H9 (cell line): Measurements from ENCODE around the gene TMEM229B. TPM values are rescaled to one million over a fixed set of nuclear protein-coding genes. Genes with fewer than 3 reads are reported as not detected.

Source experiments
- DNase-seq: peaks from one replicate; pipeline ENCODE4 v3.0.0-alpha.2; 2017
- H2AFZ ChIP-seq: one replicate; pipeline ENCODE4 v1.6.1; 2013; ENCODE audit warnings: mild to moderate bottlenecking, low read length, control low read depth, moderate library complexity
- H2AK5ac ChIP-seq: 2 replicates; pipeline ENCODE4 v1.6.1; 2013; ENCODE audit warnings: low read length, control low read depth, mixed read lengths; ENCODE audit not compliant: insufficient read length
- H2BK120ac ChIP-seq: one replicate; pipeline ENCODE4 v1.6.1; 2013; ENCODE audit warnings: low read depth, mild to moderate bottlenecking, low read length, control low read depth, inconsistent platforms; ENCODE audit not compliant: poor library complexity, severe bottlenecking
- H2BK12ac ChIP-seq: 2 replicates; pipeline ENCODE4 v1.6.1; 2013; ENCODE audit warnings: low read length, control low read depth, mixed read lengths, low read depth; ENCODE audit not compliant: insufficient read length
- H2BK15ac ChIP-seq: 2 replicates; pipeline ENCODE4 v1.6.1; 2013; ENCODE audit warnings: low read depth, low read length, control low read depth
- H2BK20ac ChIP-seq: one replicate; pipeline ENCODE4 v1.6.1; 2013; ENCODE audit warnings: low read depth, mild to moderate bottlenecking, low read length, control low read depth, inconsistent platforms; ENCODE audit not compliant: poor library complexity, severe bottlenecking
- H2BK5ac ChIP-seq: 2 replicates; pipeline ENCODE4 v1.6.1; 2013; ENCODE audit warnings: low read length, control low read depth, mixed read lengths; ENCODE audit not compliant: insufficient read length
- H3K14ac ChIP-seq: 2 replicates; pipeline ENCODE4 v1.6.1; 2013; ENCODE audit warnings: low read length, control low read depth; ENCODE audit not compliant: insufficient read depth
- H3K18ac ChIP-seq: 2 replicates; pipeline ENCODE4 v1.6.1; 2013; ENCODE audit warnings: low read depth, mild to moderate bottlenecking, mixed read lengths, low read length, control low read depth; ENCODE audit not compliant: insufficient read length
- H3K23ac ChIP-seq: 2 replicates; pipeline ENCODE4 v1.6.1; 2013; ENCODE audit warnings: low read length, control low read depth, mixed read lengths, low read depth; ENCODE audit not compliant: insufficient read length
- H3K23me2 ChIP-seq: 2 replicates; pipeline ENCODE4 v1.6.1; 2013; ENCODE audit warnings: low read depth, mild to moderate bottlenecking, mixed read lengths, low read length, control low read depth; ENCODE audit not compliant: insufficient read length, poor library complexity, severe bottlenecking
- H3K27ac ChIP-seq: 2 replicates; pipeline ENCODE4 v1.5.1; 2013; ENCODE audit warnings: low read length, control low read depth, mixed read lengths, low read depth; ENCODE audit not compliant: insufficient read length
- H3K27me3 ChIP-seq: 2 replicates; pipeline ENCODE4 v1.6.1; 2013; ENCODE audit warnings: low read length, control low read depth, inconsistent platforms; ENCODE audit not compliant: insufficient read depth
- H3K4ac ChIP-seq: 2 replicates; pipeline ENCODE4 v1.6.1; 2013; ENCODE audit warnings: low read depth, mild to moderate bottlenecking, control low read depth, inconsistent platforms, low read length, moderate library complexity
- H3K4me1 ChIP-seq: 2 replicates; pipeline ENCODE4 v1.6.1; 2013; ENCODE audit warnings: low read length, control low read depth, inconsistent platforms; ENCODE audit not compliant: insufficient read depth
- H3K4me2 ChIP-seq: 2 replicates; pipeline ENCODE4 v1.6.1; 2013; ENCODE audit warnings: low read length, control low read depth, mixed read lengths; ENCODE audit not compliant: insufficient read length, insufficient read depth
- H3K56ac ChIP-seq: 2 replicates; pipeline ENCODE4 v1.6.1; 2013; ENCODE audit warnings: low read depth, mild to moderate bottlenecking, mixed read lengths, low read length, control low read depth; ENCODE audit not compliant: insufficient read length
- H3K79me1 ChIP-seq: 2 replicates; pipeline ENCODE4 v1.6.1; 2013; ENCODE audit warnings: low read depth, mild to moderate bottlenecking, moderate library complexity, low read length, control low read depth, inconsistent platforms; ENCODE audit not compliant: insufficient read depth, poor library complexity, severe bottlenecking
- H3K79me2 ChIP-seq: 2 replicates; pipeline ENCODE4 v1.6.1; 2013; ENCODE audit warnings: low read length, control low read depth, inconsistent platforms; ENCODE audit not compliant: insufficient read depth
- H3K9ac ChIP-seq: 2 replicates; pipeline ENCODE4 v1.6.1; 2013; ENCODE audit warnings: low read length, control low read depth, mixed read lengths; ENCODE audit not compliant: insufficient read length; ENCODE audit errors: extremely low read depth
- H3K9me3 ChIP-seq: one replicate; pipeline ENCODE4 v1.6.1; 2013; ENCODE audit warnings: low read depth, low read length, inconsistent platforms; ENCODE audit not compliant: control insufficient read depth
- H3T11ph ChIP-seq: one replicate; pipeline ENCODE4 v1.6.1; 2013; ENCODE audit warnings: mild to moderate bottlenecking, low read length, control low read depth, inconsistent platforms
- H4K20me1 ChIP-seq: one replicate; pipeline ENCODE4 v1.6.1; 2013; ENCODE audit not compliant: control insufficient read depth, insufficient read length, insufficient read depth
- H4K5ac ChIP-seq: 2 replicates; pipeline ENCODE4 v1.6.1; 2013; ENCODE audit warnings: low read depth, mild to moderate bottlenecking, mixed read lengths, low read length, control low read depth; ENCODE audit not compliant: insufficient read length
- H4K8ac ChIP-seq: replicated peaks from 2 replicates; pipeline ENCODE4 v1.6.1; 2013; ENCODE audit warnings: low read length, control low read depth, mixed read lengths, low read depth; ENCODE audit not compliant: insufficient read length
- H4K91ac ChIP-seq: 2 replicates; pipeline ENCODE4 v1.6.1; 2013; ENCODE audit warnings: low read depth, mild to moderate bottlenecking, moderate library complexity, mixed read lengths, low read length, control low read depth; ENCODE audit not compliant: insufficient read length
- H3K27ac Mint-ChIP-seq, 3 experiments: 2 replicates in 2 of 3; 3 replicates in 1 of 3; pipeline ENCODE4 v1.8.0; 2020 to 2021; ENCODE audit warnings: mixed read lengths in 3 of 3, mild to moderate bottlenecking in 1 of 3, moderate library complexity in 1 of 3
- H3K27me3 Mint-ChIP-seq: 2 replicates; pipeline ENCODE4 v1.8.0; 2021; ENCODE audit warnings: low read depth, mild to moderate bottlenecking, moderate library complexity, mixed read lengths
- H3K36me3 Mint-ChIP-seq, 3 experiments: 2 replicates in 2 of 3; 3 replicates in 1 of 3; pipeline ENCODE4 v1.8.0; 2020 to 2021; ENCODE audit warnings: low read depth in 3 of 3, mixed read lengths in 3 of 3; ENCODE audit not compliant: insufficient read depth in 1 of 3
- H3K4me1 Mint-ChIP-seq, 2 experiments: 2 replicates each; pipeline ENCODE4 v1.8.0; 2020; ENCODE audit warnings: mixed read lengths in 2 of 2
- H3K4me3 Mint-ChIP-seq, 2 experiments: 2 replicates in 1 of 2; 3 replicates in 1 of 2; pipeline ENCODE4 v1.8.0; 2020 to 2021; ENCODE audit warnings: mild to moderate bottlenecking in 2 of 2, mixed read lengths in 2 of 2, moderate library complexity in 1 of 2
- H3K9me3 Mint-ChIP-seq, 2 experiments: 2 replicates in 1 of 2; 3 replicates in 1 of 2; pipeline ENCODE4 v1.8.0; 2020; ENCODE audit warnings: mild to moderate bottlenecking in 2 of 2, mixed read lengths in 2 of 2, moderate library complexity in 1 of 2
- CTCF ChIP-seq: fragments of 200-600 bp; sonication (generic); conservative IDR thresholded peaks from 3 replicates; pipeline ENCODE4 v1.8.0; 2021; ENCODE audit warnings: antibody characterized with exemption, mild to moderate bottlenecking
- WGBS: extraction: QIAGEN DNeasy Blood & Tissue Kit; methylation state at CpG from one replicate; pipeline ENCODE4 v1.1.7; 2013; ENCODE audit warnings: missing lambda C conversion rate, low lambda C conversion rate, mixed read lengths; ENCODE audit not compliant: insufficient read length; ENCODE audit errors: extremely low coverage; 5-methylcytosine and 5-hydroxymethylcytosine counted together
- total RNA-seq: library from RNA; stranded (reverse); gene quantifications from 2 replicates; pipeline ENCODE4 v1.2.1, GENCODE V29; 2021

The TMEM229B gene
- total RNA-seq, 1 experiment from 2014 or later: 0.24 TPM

DNA sequence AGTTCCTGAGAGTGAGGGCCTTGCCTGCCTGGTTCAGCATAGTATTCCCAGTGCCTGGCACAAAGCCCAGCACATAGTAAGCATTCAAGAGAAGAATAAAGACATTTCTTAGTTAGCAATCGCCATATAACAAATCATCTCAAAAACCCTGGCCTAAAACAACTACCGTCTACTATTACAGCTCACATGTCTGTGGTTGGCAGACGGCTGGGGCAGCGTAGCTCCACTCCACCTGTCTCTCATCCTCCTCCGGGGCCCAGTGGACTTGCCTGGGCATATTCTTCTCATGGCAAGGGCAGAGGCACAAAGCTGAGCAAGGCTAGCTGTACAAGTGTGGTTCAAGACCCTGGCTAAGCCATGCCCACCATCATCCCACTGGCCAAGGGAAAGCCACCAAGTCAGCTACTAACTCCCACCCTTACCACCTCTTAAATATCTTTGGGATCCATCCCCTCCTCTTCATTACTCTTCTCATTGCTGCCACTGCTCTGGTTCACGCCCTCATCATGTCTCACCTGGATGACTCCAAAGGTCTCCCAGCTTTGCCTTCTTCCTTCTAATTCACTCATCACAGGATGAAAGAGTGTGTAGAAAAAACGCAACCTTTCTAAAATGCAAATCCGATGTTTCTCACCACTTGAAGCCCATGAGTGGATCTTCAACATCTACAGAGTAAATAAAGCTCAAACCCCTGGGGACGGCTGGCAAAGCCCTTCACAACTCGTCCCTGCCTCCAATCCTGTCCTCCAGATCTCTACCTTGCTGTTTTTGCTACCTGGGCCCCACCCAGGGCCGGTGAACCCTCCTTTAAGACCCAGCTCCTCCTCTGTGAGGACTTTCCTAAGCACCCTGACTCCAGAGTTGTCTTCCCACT lies 10.4 kb downstream of the TMEM229B start:
- Mint-ChIP-seq H3K27me3 (no peaks in the 10 kb centered on the region; the same call in 1 of the 2 replicates), H3K4me3 (no peak overlapping the region), H3K36me3 (no peaks in the 10 kb centered on the region), H3K27ac (peak overlapping the region in 1 of 3 experiments; percentile 92; a peak in 1 of 7 replicates), H3K4me1 (peaks cover 0 to 10% of the 10 kb centered on the region in 2 experiments; a peak in 2 of 4 replicates), H3K9me3 (no peaks in the 10 kb centered on the region)
- Histone ChIP-seq H4K20me1 (no peaks in the 10 kb centered on the region), H3K27me3 (no peaks in the 10 kb centered on the region), H3K79me1 (no peaks in the 10 kb centered on the region), H3K27ac (no peak overlapping the region), H2BK20ac (no peak overlapping the region), H2BK5ac (no peak overlapping the region), H2AK5ac (no peak overlapping the region), H3K9me3 (no peaks in the 10 kb centered on the region), H4K5ac (no peak overlapping the region), H2BK120ac (no peak overlapping the region), H3K9ac (no peak overlapping the region), H3K79me2 (no peaks in the 10 kb centered on the region), H3K18ac (no peak overlapping the region), H3K23ac (no peak overlapping the region), H2AFZ (no peak overlapping the region), H3K4me1 (no peaks in the 10 kb centered on the region), H3T11ph (no peak overlapping the region), H2BK15ac (no peak overlapping the region), H4K8ac (no peak overlapping the region), H3K4me2 (no peak overlapping the region), H3K23me2 (no peaks in the 10 kb centered on the region), H3K14ac (no peak overlapping the region), H4K91ac (no peak overlapping the region), H2BK12ac (no peak overlapping the region), H3K56ac (no peak overlapping the region), H3K4ac (no peak overlapping the region)
- no CpG with 5 or more reads among the region's 11 CpGs for WGBS
- DNase-seq: no peak
- TF ChIP-seq CTCF: no peak
